MV-4-11 (cell line): ENCODE results near the gene MISP3.
A peak's percentile ranks its signal among the peaks of the same experiment; 100 is the strongest.

Experiments
- DNase-seq: peaks from one replicate; lab custom pipeline; 2025; lab: John Stamatoyannopoulos, UW

Gene MISP3

GRCh38 chr19:14053500-14053899, 19.1 kb upstream of the MISP3 start:
- DNase-seq: no peak

DNA sequence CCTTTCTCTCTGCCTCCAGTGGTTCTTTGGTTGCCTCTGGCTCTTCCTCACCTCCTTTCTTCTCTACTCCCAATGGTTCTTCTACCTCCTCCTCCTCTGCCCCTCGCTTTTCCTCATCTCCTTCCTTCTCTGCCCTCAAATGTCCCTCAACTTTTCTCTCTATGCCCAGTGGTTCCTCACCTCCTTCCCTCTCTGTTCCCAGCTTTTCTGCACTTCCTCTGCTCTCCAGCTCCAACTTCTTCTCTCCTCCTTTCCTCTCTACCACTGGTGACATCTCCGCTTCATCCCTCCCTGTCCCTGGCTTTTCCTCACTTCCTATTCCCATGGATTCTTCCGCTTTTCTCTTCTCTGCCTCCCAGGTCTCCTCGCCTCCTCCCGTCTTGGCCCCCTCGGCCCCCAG, 18.5 kb upstream of the MISP3 start:
- no peak for DNase-seq

GRCh38 chr19:14054721-14055120, 17.9 kb upstream of the MISP3 start:
- no peak for DNase-seq

GRCh38 chr19:14055396-14055795, 17.2 kb upstream of the MISP3 start:
- no peak for DNase-seq

GRCh38 chr19:14056069-14056666, 16.4 kb upstream of the MISP3 start:
- no peak for DNase-seq

GRCh38 chr19:14056741-14057356, 15.7 kb upstream of the MISP3 start:
- no peak for DNase-seq

DNA sequence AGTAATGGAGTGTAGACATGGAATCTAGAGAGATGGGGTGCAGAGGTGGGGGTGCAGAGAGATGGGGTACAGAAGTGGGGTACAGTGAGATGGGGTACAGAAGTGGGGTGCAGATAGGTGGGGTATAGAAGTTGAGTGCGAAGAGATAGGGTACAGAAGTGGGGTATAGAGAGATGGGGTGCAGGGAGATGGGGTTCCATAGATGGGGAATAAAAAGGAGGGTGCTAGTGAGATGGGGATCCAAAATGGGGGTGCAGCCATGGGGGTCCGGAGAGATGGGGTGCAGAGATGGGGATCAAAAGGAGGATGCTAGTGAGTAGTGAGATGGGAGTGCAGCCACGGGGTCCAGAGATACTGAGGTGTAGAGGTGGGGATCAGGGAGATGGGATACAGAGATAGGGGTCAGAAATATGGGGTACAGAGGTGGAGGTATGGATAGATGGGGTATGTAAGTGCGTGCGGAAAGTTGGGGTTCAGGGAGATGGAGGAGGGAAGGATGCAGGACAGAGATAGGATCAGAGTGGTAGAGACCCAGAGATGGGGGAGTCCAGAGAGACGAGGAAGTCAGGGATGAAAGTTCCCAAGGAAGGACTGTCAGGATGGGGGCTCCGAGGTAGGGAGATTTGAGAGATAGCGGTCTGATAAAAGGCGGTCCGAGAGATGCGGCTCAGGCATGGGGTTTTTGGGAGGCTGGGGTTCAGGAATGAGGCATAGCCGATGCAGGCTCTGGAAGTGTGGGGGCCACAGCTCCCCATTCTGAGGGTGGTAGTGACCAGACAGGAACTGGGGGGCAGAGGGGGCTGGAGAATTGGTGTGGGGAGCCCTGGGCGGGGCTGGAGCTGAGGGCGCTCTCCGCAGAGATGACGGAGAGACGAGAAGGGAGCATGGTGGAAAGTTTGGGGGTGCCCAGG, 14.1 kb upstream of the MISP3 start:
- no peak for DNase-seq

- DNase-seq: no peak
Observed at GRCh38 chr19:14059093-14059480, 13.5 kb upstream of the MISP3 start.

GRCh38 chr19:14059652-14060155, 12.9 kb upstream of the MISP3 start:
- no peak for DNase-seq

DNA sequence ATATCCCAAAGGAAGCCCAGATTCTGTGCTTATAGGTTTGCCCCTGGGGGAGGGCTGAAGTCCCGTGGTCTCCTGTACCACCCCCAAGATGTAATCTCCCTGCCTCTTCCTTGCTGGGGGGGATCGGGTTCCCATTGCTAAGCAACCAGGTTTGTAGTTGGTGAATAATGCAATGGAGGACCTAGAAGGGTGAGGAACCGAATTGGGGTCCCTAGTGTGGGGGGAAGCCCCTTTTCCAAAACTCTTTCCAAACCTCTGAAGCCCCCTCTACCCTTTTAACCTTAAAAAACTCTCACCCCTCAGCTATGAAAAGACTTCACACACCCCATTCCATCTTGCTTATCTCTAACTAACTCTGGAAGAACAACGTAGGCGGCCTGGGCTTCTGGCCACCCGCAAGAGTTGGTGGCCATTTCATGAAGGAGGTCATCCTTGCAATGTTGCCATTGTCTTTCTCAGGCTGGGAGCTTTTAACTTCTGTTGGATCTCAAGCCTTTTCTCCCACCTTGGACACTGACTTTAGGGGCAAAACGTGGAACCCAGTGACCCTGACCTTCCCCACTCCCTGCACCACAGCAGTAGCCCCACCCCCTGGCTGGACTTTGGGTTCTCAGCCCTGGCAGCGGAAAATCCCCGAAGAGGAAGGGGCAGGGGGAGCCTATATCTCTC, 11.4 kb upstream of the MISP3 start:
- no peak for DNase-seq

DNA sequence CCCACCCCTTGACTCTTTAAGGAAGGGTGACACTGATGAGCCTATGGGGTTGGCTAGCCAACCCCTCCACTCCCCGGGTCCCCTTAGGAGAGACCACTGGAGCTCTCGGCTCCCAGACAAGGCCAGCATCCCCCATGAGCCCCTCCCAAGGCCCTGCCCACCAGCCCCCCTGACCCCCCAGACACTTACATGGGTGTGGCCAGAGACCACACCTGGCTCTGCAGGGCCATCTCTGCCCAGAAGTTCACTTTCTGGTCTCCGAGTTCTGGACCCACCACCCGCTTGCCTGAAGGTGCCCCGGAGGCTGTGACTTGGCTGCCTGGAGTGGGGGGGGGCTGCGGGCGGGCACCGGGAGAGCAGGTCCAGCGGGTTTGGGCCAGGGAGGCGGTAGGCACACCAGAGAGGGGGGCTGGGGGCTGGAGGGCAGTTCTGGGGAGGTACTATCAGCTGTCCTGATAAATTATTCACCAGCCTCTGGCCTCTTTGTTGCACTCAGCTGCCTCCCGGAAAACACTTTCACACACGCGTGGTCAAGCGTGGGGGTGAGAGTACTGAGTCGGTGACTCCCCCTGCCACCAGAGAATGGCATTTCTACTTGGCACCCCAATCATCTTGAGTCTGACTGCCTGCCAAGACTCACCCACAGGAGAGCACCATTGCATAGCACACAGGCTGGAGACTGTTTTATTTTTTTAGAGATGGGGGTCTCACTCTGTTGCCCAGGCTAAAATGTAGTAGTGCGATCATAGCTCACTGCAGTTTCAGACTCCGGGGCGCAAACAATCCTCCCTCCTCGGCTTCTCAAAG, 10.6 kb upstream of the MISP3 start, which contains the start of gene PALM3:
Gene PALM3 (minus strand): TSS at position 326 of the 807 bp plus-strand sequence. CDS start 96 bp downstream, at position 230.
- no peak for DNase-seq

DNA sequence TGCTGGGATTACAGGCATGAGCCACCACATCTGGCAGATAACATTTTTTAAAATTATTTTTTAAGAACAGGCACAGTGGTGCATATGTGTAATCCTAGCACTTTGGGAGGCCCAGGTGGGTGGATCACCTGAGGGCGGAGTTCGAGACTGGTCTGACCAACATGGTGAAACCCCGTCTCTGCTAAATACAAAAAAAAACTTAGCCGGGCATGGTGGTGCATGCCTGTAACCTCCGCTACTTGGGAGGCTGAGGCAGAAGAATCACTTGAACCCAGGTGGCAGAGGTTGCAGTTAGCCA, 10.1 kb upstream of the MISP3 start:
- DNase-seq: no peak

GRCh38 chr19:14063105-14063504, 9.5 kb upstream of the MISP3 start:
- DNase-seq: peak; percentile 44

DNA sequence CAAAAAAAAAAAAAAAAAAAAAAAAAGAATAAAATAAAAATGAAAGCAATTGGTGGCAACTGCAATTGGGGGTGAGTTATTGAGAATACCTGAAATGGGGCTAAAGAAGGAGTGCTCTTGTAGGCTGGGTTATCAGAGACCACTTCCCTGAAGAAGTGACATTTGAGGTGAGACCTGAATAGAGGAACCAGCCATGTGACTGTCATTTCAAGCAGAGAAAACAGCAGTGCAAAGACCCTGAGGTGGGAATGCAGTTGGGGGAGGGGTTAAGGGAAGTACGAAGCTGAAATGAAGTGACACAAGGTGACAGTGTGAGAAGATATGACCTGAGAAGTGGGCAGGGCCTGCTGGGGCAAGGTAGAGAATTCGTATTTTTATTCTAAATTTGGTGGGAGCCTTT, 6.5 kb upstream of the MISP3 start:
- DNase-seq: peak; percentile 22

- DNase-seq: no peak
Observed at GRCh38 chr19:14070268-14071050, 2.1 kb upstream of the MISP3 start.

DNA sequence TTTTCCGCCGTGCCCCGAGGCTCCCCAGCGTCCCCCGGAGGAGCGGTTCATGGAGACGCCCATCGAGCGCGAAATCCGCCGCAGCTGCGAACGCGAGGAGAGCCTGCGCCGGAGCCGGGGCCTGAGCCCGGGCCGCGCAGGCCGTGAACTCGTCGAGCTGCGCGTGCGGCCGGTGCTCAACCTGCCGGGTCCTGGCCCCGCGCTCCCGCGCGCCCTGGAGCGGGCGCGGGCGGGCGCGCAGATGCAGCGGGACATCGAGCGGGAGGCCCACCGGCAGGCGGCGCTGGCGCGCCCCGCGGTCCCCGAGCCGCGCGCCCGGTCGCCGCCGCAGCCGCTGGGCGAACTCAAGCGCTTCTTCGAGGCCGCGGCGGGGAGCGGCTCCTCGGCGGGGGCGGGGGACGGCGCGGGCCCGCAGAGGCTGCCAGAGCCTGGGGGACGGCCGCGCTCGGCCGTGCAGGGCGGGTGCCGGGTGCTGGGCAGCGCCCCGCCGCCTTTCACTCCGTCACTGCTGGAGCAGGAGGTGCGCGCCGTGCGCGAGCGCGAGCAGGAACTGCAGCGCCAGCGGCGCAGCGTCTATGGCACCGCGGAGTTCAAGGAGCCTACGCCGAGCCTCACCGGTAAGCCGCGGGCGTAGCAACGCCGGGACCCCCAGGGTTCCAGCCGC, 807 bp downstream of the MISP3 start:
- peak; percentile 58 for DNase-seq

GRCh38 chr19:14073925-14074838, 1.6 kb downstream of the MISP3 start:
- no peak for DNase-seq

- peak; percentile 61 for DNase-seq
Observed at GRCh38 chr19:14078411-14078810, 5.8 kb downstream of the MISP3 start.
